ENCODE results near the gene PHLDB3.
"Not testable (repeated sequence)": the region's sequence is repeated elsewhere in the genome, so short reads cannot be mapped to it uniquely, and the experiment has no call there.

Gene PHLDB3

GRCh38 chr19:43526884-43527859 is 22.6 kb upstream of the PHLDB3 start, which contains the start of gene ETHE1:
ETHE1 (minus strand) TSS chr19:43527201; CDS start chr19:43527177, 24 bp downstream.
- peak; percentile 32 for DNase-seq (ENCODE audit: low read depth)
- H3K4me3 ChIP-seq (ENCODE audit: low read depth, low read length), result peak within 1 kb of the TSS; percentile 94
- TF ChIP-seq CTCF (conservative IDR thresholded peaks at IDR 0.05; ENCODE audit: low read depth, low read length), result no peak

GRCh38 chr19:43525836-43526771 is 21.6 kb upstream of the PHLDB3 start:
- H3K4me3 ChIP-seq (ENCODE audit: low read depth, low read length), result peak overlapping the region; percentile 94
- no peak for DNase-seq (ENCODE audit: low read depth)
- TF ChIP-seq CTCF (conservative IDR thresholded peaks at IDR 0.05; ENCODE audit: low read depth, low read length), result no peak

GRCh38 chr19:43524922-43525835 is 20.6 kb upstream of the PHLDB3 start:
- no peak for TF ChIP-seq CTCF (conservative IDR thresholded peaks at IDR 0.05; ENCODE audit: low read depth, low read length)
- DNase-seq (ENCODE audit: low read depth), result peak; percentile 37
- H3K4me3 ChIP-seq (ENCODE audit: low read depth, low read length), result peak overlapping the region; percentile 94

GRCh38 chr19:43523696-43524095 is 19.1 kb upstream of the PHLDB3 start:
- not testable (repeated sequence) for DNase-seq (ENCODE audit: low read depth); H3K4me3 ChIP-seq (ENCODE audit: low read depth, low read length)

GRCh38 chr19:43522929-43523328 is 18.4 kb upstream of the PHLDB3 start:
- H3K4me3 ChIP-seq (ENCODE audit: low read depth, low read length), result no peak overlapping the region
- DNase-seq (ENCODE audit: low read depth), result no peak
- no peak for TF ChIP-seq CTCF (conservative IDR thresholded peaks at IDR 0.05; ENCODE audit: low read depth, low read length)

GRCh38 chr19:43519436-43520088 is 15.0 kb upstream of the PHLDB3 start:
- DNase-seq (ENCODE audit: low read depth), result peak; percentile 96
- peak; percentile 94 for TF ChIP-seq CTCF (conservative IDR thresholded peaks at IDR 0.05; ENCODE audit: low read depth, low read length)
- no peak overlapping the region for H3K4me3 ChIP-seq (ENCODE audit: low read depth, low read length)
